Glutamatergic neuron (in vitro differentiated cells): ENCODE results near the gene NAV2. TPM values are rescaled to one million over a fixed set of nuclear protein-coding genes. Genes with fewer than 3 reads are reported as not detected.

ENCODE experiments used
- DNase-seq: peaks from one replicate; pipeline ENCODE4 v3.0.0; 2022
- H3K27ac Mint-ChIP-seq: one replicate; pipeline ENCODE4 v1.8.0; 2020; ENCODE audit warnings: mild to moderate bottlenecking, mixed read lengths, inconsistent platforms; ENCODE audit not compliant: unreplicated experiment
- H3K27me3 Mint-ChIP-seq: one replicate; pipeline ENCODE4 v1.8.0; 2020; ENCODE audit warnings: mild to moderate bottlenecking, moderate library complexity, mixed read lengths, inconsistent platforms; ENCODE audit not compliant: unreplicated experiment
- H3K36me3 Mint-ChIP-seq: one replicate; pipeline ENCODE4 v1.8.0; 2020; ENCODE audit warnings: mild to moderate bottlenecking, mixed read lengths, inconsistent platforms; ENCODE audit not compliant: unreplicated experiment
- H3K4me1 Mint-ChIP-seq: one replicate; pipeline ENCODE4 v1.8.0; 2020; ENCODE audit warnings: mild to moderate bottlenecking, low read depth, mixed read lengths, inconsistent platforms; ENCODE audit not compliant: unreplicated experiment
- H3K4me3 Mint-ChIP-seq: one replicate; pipeline ENCODE4 v1.8.0; 2020; ENCODE audit warnings: mild to moderate bottlenecking, mixed read lengths, inconsistent platforms; ENCODE audit not compliant: unreplicated experiment
- H3K9me3 Mint-ChIP-seq: one replicate; pipeline ENCODE4 v1.8.0; 2020; ENCODE audit warnings: mild to moderate bottlenecking, moderate library complexity, mixed read lengths, inconsistent platforms; ENCODE audit not compliant: unreplicated experiment
- total RNA-seq: library from RNA; stranded (reverse); fragmentation: NEBNext Ultra II Directional; extraction: Animal tissue kit (Norgen Biotek cat#: 25700); gene quantifications from one replicate; pipeline ENCODE4 v1.2.1, GENCODE V29; 2021; ENCODE audit not compliant: unreplicated experiment
- TF ChIP-seq, protein P1 (sequence below): fragments of 200-600 bp; sonication (generic); IDR thresholded peaks from one replicate; pipeline ENCODE4 v1.5.0; 2021; ENCODE audit not compliant: partially characterized antibody, unreplicated experiment

NAV2 gene
- total RNA-seq, 1 donor from 2014 or later: 117 TPM

DNA sequence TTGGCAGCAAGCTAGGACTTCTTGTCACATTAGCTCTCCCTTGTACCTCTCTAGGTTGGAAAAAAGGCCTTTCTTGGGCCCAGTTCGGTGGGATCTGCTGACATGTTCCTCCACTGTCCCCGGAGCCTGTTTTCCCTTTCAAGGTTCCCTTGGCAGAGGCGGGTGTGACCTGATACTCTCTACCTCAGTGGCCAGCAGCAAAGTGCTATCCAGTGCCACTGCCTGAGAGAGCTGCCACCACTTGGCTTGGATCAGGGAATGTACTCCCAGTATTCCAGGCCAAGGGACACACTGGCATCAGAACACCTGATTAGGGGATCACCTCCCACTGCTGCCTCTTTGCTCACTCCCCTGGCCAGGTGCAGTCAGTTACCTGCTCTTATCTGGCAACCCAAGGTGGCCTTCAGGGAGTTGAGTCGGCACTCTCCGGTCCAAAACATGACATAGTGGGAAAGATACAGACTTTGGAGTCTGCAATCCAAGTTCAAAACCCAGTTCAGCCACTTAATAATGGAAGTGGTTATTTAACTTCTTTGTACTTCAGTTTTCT lies 17.8 kb upstream of the NAV2 start:
- peaks cover 5% of the 10 kb centered on the region for H3K9me3 Mint-ChIP-seq
- DNase-seq: no peak
- H3K4me1 Mint-ChIP-seq: peaks cover 22% of the 10 kb centered on the region

DNA sequence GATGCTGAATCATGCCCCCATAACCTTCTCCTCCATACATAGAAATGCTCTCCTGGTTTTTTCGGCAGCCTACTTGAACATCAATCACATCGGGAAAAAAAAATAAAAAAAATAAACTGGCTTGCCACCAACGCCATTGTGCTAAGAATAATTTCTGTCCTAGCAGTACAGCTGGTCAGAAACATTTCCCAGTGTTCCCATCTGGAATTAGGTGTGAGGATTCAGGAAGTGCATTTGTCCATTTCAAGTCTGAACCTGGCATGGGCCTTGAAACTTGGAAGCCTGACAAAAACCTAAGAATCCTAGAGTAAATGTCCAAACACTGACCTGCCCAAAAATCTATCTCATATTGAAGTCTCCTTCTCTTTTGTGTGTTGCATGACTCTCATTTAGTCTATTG lies 16.6 kb upstream of the NAV2 start:
- no peak overlapping the region for H3K4me3 Mint-ChIP-seq
- H3K27me3 Mint-ChIP-seq: peaks cover 1% of the 10 kb centered on the region
- TF ChIP-seq, protein P1, sequence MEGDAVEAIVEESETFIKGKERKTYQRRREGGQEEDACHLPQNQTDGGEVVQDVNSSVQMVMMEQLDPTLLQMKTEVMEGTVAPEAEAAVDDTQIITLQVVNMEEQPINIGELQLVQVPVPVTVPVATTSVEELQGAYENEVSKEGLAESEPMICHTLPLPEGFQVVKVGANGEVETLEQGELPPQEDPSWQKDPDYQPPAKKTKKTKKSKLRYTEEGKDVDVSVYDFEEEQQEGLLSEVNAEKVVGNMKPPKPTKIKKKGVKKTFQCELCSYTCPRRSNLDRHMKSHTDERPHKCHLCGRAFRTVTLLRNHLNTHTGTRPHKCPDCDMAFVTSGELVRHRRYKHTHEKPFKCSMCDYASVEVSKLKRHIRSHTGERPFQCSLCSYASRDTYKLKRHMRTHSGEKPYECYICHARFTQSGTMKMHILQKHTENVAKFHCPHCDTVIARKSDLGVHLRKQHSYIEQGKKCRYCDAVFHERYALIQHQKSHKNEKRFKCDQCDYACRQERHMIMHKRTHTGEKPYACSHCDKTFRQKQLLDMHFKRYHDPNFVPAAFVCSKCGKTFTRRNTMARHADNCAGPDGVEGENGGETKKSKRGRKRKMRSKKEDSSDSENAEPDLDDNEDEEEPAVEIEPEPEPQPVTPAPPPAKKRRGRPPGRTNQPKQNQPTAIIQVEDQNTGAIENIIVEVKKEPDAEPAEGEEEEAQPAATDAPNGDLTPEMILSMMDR: no peak
- no peak for DNase-seq
- H3K4me1 Mint-ChIP-seq: peaks cover 22% of the 10 kb centered on the region
- peaks cover 4% of the 10 kb centered on the region for H3K9me3 Mint-ChIP-seq
- peaks cover 5% of the 10 kb centered on the region for H3K36me3 Mint-ChIP-seq
- H3K27ac Mint-ChIP-seq: no peak overlapping the region

More for the DNA sequence above, 17.8 kb upstream of the NAV2 start:
- Mint-ChIP-seq H3K27me3 (peaks cover 1% of the 10 kb centered on the region), H3K27ac (no peak overlapping the region), H3K36me3 (peaks cover 5% of the 10 kb centered on the region), H3K4me3 (no peak overlapping the region)
- TF ChIP-seq, protein P1: no peak

DNA sequence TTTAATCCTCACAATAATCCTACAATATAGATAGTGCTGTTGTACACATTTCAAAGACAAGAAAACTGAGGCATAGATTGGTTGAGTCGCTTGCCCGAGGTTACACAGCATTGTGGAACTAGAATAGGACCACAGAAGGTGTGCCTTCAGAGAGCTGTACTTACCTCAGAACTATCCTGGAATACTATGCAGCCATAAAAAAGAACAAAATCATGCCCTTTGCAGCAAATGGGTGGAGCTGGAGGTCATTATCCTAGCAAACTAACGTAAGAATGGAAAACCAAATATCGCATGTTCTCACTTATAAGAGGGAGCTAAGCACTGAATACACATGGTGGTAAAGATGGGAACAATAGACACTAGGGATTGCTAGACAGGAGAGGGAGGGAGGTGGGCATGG lies 15.7 kb upstream of the NAV2 start:
- Mint-ChIP-seq H3K4me1 (peaks cover 22% of the 10 kb centered on the region), H3K27ac (no peak overlapping the region), H3K4me3 (no peak overlapping the region), H3K9me3 (peaks cover 4% of the 10 kb centered on the region), H3K36me3 (peaks cover 5% of the 10 kb centered on the region), H3K27me3 (peaks cover 1% of the 10 kb centered on the region)
- TF ChIP-seq, protein P1: no peak
- DNase-seq: no peak

DNA sequence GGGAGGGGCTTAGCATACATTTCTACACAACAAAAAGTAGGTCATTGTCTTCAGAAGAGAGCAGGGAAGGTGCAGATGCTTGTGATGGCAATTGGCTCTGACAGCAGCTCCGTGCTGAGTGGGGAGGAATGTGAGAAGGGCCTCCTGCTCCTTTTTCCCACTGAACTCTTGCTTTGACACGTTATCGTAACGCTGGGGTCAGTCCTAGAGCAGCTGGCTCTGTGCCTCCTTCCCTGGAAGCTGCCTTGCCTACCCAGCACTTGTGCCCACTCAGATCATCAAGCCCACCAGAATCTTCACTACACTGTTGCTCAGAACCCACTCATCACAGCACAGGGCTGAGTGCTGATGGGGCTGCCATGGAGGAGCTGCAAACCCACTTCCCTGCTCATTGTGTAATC lies 14.9 kb upstream of the NAV2 start:
- Mint-ChIP-seq H3K27ac (no peak overlapping the region), H3K4me3 (no peak overlapping the region)

DNA sequence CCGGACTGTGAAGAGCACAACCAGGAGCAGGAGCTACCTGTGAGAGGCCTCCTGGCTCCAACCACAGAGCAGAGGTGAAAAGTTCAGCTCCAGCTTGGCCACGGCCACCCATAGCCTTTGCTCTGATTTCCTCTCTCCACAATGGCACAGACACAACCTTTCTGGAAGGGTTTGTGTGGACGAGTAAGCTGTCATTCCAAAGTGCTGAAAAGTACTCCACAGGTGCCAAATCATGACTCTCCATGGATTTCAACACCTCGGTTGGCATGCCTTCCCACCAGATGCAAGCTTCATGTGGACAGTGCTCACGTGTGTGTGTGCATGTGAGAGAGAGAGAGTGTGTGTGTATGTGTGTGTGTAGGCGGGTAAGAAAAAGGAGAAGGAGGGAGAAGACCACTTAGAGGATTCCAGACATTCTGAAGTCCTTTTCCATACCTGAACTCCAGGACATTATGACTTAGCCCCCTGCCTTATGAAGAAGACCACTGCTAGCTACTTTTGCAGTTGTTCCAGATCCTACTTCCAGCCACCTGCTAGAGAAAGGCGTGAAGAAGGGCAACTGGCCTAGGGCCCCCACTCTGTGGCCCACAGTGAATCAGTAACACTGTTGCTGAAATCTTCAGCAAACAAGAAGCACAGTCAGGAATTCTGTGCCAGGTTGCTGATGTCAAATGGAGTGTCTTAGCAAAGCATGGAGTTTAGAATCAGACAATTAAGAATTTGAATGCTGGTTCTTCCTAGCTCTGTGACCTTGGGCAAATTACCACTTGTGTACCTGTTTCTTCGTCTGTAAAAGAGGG lies 13.9 kb upstream of the NAV2 start:
- TF ChIP-seq, protein P1: no peak
- peaks cover 2% of the 10 kb centered on the region for H3K27me3 Mint-ChIP-seq
- no peak overlapping the region for H3K4me3 Mint-ChIP-seq
- peaks cover 2% of the 10 kb centered on the region for H3K9me3 Mint-ChIP-seq
- H3K4me1 Mint-ChIP-seq: peaks cover 17% of the 10 kb centered on the region
- H3K27ac Mint-ChIP-seq: no peak overlapping the region
- no peak for DNase-seq
- peaks cover 5% of the 10 kb centered on the region for H3K36me3 Mint-ChIP-seq

More for the DNA sequence above, 14.9 kb upstream of the NAV2 start:
- TF ChIP-seq, protein P1: no peak
- peaks cover 2% of the 10 kb centered on the region for H3K27me3 Mint-ChIP-seq
- peaks cover 5% of the 10 kb centered on the region for H3K36me3 Mint-ChIP-seq
- DNase-seq: no peak
- peaks cover 2% of the 10 kb centered on the region for H3K9me3 Mint-ChIP-seq
- peaks cover 19% of the 10 kb centered on the region for H3K4me1 Mint-ChIP-seq
